Measurements from ENCODE around the gene AATK.

The AATK gene

GRCh38 chr17:81180836-81181810 is 15.1 kb upstream of the AATK start:
- DNase-seq (ENCODE audit: low read depth, low spot score) = no peak

GRCh38 chr17:81179861-81180260 is 13.8 kb upstream of the AATK start:
- no peak for DNase-seq (ENCODE audit: low read depth, low spot score)

- DNase-seq (ENCODE audit: low read depth, low spot score) = no peak
Measured at GRCh38 chr17:81179220-81179619, 13.2 kb upstream of the AATK start.

GRCh38 chr17:81178136-81179091 is 12.4 kb upstream of the AATK start:
- no peak for DNase-seq (ENCODE audit: low read depth, low spot score)

- no peak for DNase-seq (ENCODE audit: low read depth, low spot score)
Measured at GRCh38 chr17:81176666-81177065, 10.6 kb upstream of the AATK start.

- no peak for DNase-seq (ENCODE audit: low read depth, low spot score)
Measured at GRCh38 chr17:81173762-81174155, 7.7 kb upstream of the AATK start.

- no peak for DNase-seq (ENCODE audit: low read depth, low spot score)
Measured at GRCh38 chr17:81173052-81173761, 7.2 kb upstream of the AATK start.

GRCh38 chr17:81171941-81172340 is 5.9 kb upstream of the AATK start:
- DNase-seq (ENCODE audit: low read depth, low spot score) = no peak

GRCh38 chr17:81170727-81171494 is 4.9 kb upstream of the AATK start:
- DNase-seq (ENCODE audit: low read depth, low spot score) = no peak

GRCh38 chr17:81169870-81170309 is 3.9 kb upstream of the AATK start:
- no peak for DNase-seq (ENCODE audit: low read depth, low spot score)

- DNase-seq (ENCODE audit: low read depth, low spot score) = no peak
Measured at GRCh38 chr17:81167638-81168037, 1.6 kb upstream of the AATK start.

- DNase-seq (ENCODE audit: low read depth, low spot score) = no peak
Measured at GRCh38 chr17:81167194-81167524, 1.1 kb upstream of the AATK start.

GRCh38 chr17:81165246-81166032 is 582 bp downstream of the AATK start, which contains the start of gene PVALEF:
Gene PVALEF, plus strand, starts transcription at chr17:81165507. Its CDS starts 15,720 bp downstream, at chr17:81181227.
- peak; percentile 28 for DNase-seq (ENCODE audit: low read depth, low spot score)

GRCh38 chr17:81164371-81165245 is 1.4 kb downstream of the AATK start:
- no peak for DNase-seq (ENCODE audit: low read depth, low spot score)

- no peak for DNase-seq (ENCODE audit: low read depth, low spot score)
Measured at GRCh38 chr17:81163703-81164370, 2.2 kb downstream of the AATK start.

- DNase-seq (ENCODE audit: low read depth, low spot score) = no peak
Measured at GRCh38 chr17:81163051-81163695, 2.8 kb downstream of the AATK start.

- DNase-seq (ENCODE audit: low read depth, low spot score) = no peak
Measured at GRCh38 chr17:81162491-81162890, 3.5 kb downstream of the AATK start.

GRCh38 chr17:81161972-81162371 is 4.0 kb downstream of the AATK start:
- DNase-seq (ENCODE audit: low read depth, low spot score) = no peak

Measured in astrocyte of the hippocampus (primary cell).